Measurements from ENCODE around the gene DDI1. TPM values are rescaled to one million over a fixed set of nuclear protein-coding genes. Genes with fewer than 3 reads are reported as not detected.

The DDI1 gene
- total RNA-seq, 1 donor from 2014 or later, result not detected

- Histone ChIP-seq H3K9ac (ENCODE audit: low read length) (no peak overlapping the region), H3K36me3 (ENCODE audit: insufficient read depth, low read length) (no peaks in the 10 kb centered on the region), H3K4me3 (ENCODE audit: insufficient read depth, low read depth, low read length) (no peak overlapping the region), H3K79me2 (ENCODE audit: insufficient read depth, low read length) (no peaks in the 10 kb centered on the region), H3K27ac (ENCODE audit: low read depth, low read length) (no peak overlapping the region), H3K4me1 (ENCODE audit: insufficient read depth, low read length) (no peaks in the 10 kb centered on the region), H3K9me3 (ENCODE audit: insufficient read depth, low read depth, low read length) (no peaks in the 10 kb centered on the region), H3K4me2 (ENCODE audit: low read length) (no peak overlapping the region), H2AFZ (ENCODE audit: low read depth, low read length) (no peak overlapping the region), H3K27me3 (ENCODE audit: insufficient read depth, low read length) (no peaks in the 10 kb centered on the region), H4K20me1 (ENCODE audit: insufficient read depth, low read length) (no peaks in the 10 kb centered on the region)
- FAIRE-seq (no peak), DNase-seq (ENCODE audit: low read depth) (no peak)
- Mint-ChIP-seq H3K4me1 (ENCODE audit: low read depth, unreplicated experiment) (no peaks in the 10 kb centered on the region), H3K27me3 (ENCODE audit: low read depth, unreplicated experiment) (no peaks in the 10 kb centered on the region), H3K27ac (ENCODE audit: unreplicated experiment) (no peak overlapping the region), H3K4me3 (ENCODE audit: unreplicated experiment) (no peak overlapping the region), H3K9me3 (ENCODE audit: unreplicated experiment) (no peaks in the 10 kb centered on the region), H3K36me3 (ENCODE audit: low read depth, unreplicated experiment) (no peaks in the 10 kb centered on the region)
- TF ChIP-seq CTCF (IDR thresholded peaks at IDR 0.05; ENCODE audit: insufficient read depth, low read depth, low read length) (no peak), EZH2 (IDR thresholded peaks at IDR 0.05; ENCODE audit: insufficient read depth, low read length) (no peak)
Observed at GRCh38 chr11:104054911-104055529, 18.6 kb downstream of the DDI1 start.

GRCh38 chr11:104055596-104055995 lies 19.2 kb downstream of the DDI1 start:
- Histone ChIP-seq H3K4me2 (ENCODE audit: low read length) (no peak overlapping the region), H3K4me3 (ENCODE audit: insufficient read depth, low read depth, low read length) (no peak overlapping the region), H3K9ac (ENCODE audit: low read length) (no peak overlapping the region), H3K79me2 (ENCODE audit: insufficient read depth, low read length) (no peaks in the 10 kb centered on the region), H4K20me1 (ENCODE audit: insufficient read depth, low read length) (no peaks in the 10 kb centered on the region), H3K4me1 (ENCODE audit: insufficient read depth, low read length) (no peaks in the 10 kb centered on the region), H3K36me3 (ENCODE audit: insufficient read depth, low read length) (no peaks in the 10 kb centered on the region), H3K27me3 (ENCODE audit: insufficient read depth, low read length) (no peaks in the 10 kb centered on the region), H3K27ac (ENCODE audit: low read depth, low read length) (no peak overlapping the region), H2AFZ (ENCODE audit: low read depth, low read length) (no peak overlapping the region), H3K9me3 (ENCODE audit: insufficient read depth, low read depth, low read length) (no peaks in the 10 kb centered on the region)
- Mint-ChIP-seq H3K4me3 (ENCODE audit: unreplicated experiment) (no peak overlapping the region), H3K4me1 (ENCODE audit: low read depth, unreplicated experiment) (no peaks in the 10 kb centered on the region), H3K9me3 (ENCODE audit: unreplicated experiment) (no peaks in the 10 kb centered on the region), H3K36me3 (ENCODE audit: low read depth, unreplicated experiment) (no peaks in the 10 kb centered on the region), H3K27ac (ENCODE audit: unreplicated experiment) (no peak overlapping the region), H3K27me3 (ENCODE audit: low read depth, unreplicated experiment) (no peaks in the 10 kb centered on the region)
- no peak for DNase-seq (ENCODE audit: low read depth)
- FAIRE-seq, result no peak
- TF ChIP-seq CTCF (IDR thresholded peaks at IDR 0.05; ENCODE audit: insufficient read depth, low read depth, low read length), result no peak
- no peak for TF ChIP-seq EZH2 (IDR thresholded peaks at IDR 0.05; ENCODE audit: insufficient read depth, low read length)

GRCh38 chr11:104057908-104058307 lies 21.5 kb downstream of the DDI1 start:
- no peaks in the 10 kb centered on the region for H3K4me1 Mint-ChIP-seq (ENCODE audit: low read depth, unreplicated experiment)
- no peaks in the 10 kb centered on the region for H3K9me3 Mint-ChIP-seq (ENCODE audit: unreplicated experiment)
- Histone ChIP-seq H3K9me3 (ENCODE audit: insufficient read depth, low read depth, low read length) (no peaks in the 10 kb centered on the region), H3K4me2 (ENCODE audit: low read length) (no peak overlapping the region), H3K4me1 (ENCODE audit: insufficient read depth, low read length) (no peaks in the 10 kb centered on the region), H3K9ac (ENCODE audit: low read length) (no peak overlapping the region), H3K79me2 (ENCODE audit: insufficient read depth, low read length) (no peaks in the 10 kb centered on the region), H3K27me3 (ENCODE audit: insufficient read depth, low read length) (no peaks in the 10 kb centered on the region), H3K27ac (ENCODE audit: low read depth, low read length) (no peak overlapping the region), H3K4me3 (ENCODE audit: insufficient read depth, low read depth, low read length) (no peak overlapping the region), H3K36me3 (ENCODE audit: insufficient read depth, low read length) (no peaks in the 10 kb centered on the region), H2AFZ (ENCODE audit: low read depth, low read length) (no peak overlapping the region), H4K20me1 (ENCODE audit: insufficient read depth, low read length) (no peaks in the 10 kb centered on the region)
- H3K36me3 Mint-ChIP-seq (ENCODE audit: low read depth, unreplicated experiment), result no peaks in the 10 kb centered on the region
- no peaks in the 10 kb centered on the region for H3K27me3 Mint-ChIP-seq (ENCODE audit: low read depth, unreplicated experiment)
- no peak overlapping the region for H3K27ac Mint-ChIP-seq (ENCODE audit: unreplicated experiment)
- TF ChIP-seq EZH2 (IDR thresholded peaks at IDR 0.05; ENCODE audit: insufficient read depth, low read length) (no peak), CTCF (IDR thresholded peaks at IDR 0.05; ENCODE audit: insufficient read depth, low read depth, low read length) (no peak)
- H3K4me3 Mint-ChIP-seq (ENCODE audit: unreplicated experiment), result no peak overlapping the region
- no peak for FAIRE-seq
- no peak for DNase-seq (ENCODE audit: low read depth)

All from astrocyte (in vitro differentiated cells and primary cell).